B cell (primary cell): ENCODE results near the gene TXNDC17.

Experiments used
- EZH2 ChIP-seq: IDR thresholded peaks from 2 replicates; pipeline ENCODE4 v1.6.1; 2012; ENCODE audit warnings: borderline replicate concordance, low read depth, mild to moderate bottlenecking, moderate library complexity, low read length; ENCODE audit not compliant: insufficient read depth, poor library complexity, severe bottlenecking
- TF ChIP-seq, protein P1 (sequence below): fragments of 200-600 bp; IDR thresholded peaks from one replicate; pipeline ENCODE4 v1.8.0; 2022; ENCODE audit warnings: antibody characterized with exemption, mild to moderate bottlenecking

DNA sequence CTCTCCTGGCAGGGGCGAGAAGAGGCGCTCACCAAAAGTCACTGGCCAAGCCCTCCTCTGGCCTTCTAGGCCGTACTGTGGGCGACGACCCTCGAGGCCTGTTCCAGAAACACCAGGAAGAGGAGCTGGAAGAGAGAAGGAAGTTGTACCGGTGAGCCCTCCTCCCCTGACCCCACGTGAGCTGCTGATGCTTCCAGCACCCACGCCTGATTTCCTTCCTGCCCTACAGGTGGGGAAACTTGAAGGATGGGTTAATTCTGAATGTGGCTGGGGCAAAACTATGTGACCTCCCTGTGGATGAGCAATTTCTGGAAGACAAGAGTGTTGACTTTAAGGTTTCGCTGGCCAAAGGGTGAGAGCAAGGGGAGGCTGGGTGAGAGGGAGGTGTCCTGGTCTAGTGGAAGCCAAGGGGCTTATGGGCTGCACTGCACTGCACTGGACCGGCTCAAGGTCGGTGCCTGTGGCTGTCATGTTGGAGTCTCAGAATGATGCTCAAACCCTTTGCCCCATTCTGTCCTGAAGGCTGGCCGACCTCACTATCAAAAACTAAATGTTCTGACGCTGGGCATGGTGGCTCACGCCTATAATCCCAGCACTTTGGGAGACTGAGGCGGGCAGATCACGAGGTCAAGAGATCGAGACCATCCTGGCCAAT lies 16.9 kb downstream of the TXNDC17 start:
- TF ChIP-seq EZH2, result no peak
- TF ChIP-seq, protein P1, sequence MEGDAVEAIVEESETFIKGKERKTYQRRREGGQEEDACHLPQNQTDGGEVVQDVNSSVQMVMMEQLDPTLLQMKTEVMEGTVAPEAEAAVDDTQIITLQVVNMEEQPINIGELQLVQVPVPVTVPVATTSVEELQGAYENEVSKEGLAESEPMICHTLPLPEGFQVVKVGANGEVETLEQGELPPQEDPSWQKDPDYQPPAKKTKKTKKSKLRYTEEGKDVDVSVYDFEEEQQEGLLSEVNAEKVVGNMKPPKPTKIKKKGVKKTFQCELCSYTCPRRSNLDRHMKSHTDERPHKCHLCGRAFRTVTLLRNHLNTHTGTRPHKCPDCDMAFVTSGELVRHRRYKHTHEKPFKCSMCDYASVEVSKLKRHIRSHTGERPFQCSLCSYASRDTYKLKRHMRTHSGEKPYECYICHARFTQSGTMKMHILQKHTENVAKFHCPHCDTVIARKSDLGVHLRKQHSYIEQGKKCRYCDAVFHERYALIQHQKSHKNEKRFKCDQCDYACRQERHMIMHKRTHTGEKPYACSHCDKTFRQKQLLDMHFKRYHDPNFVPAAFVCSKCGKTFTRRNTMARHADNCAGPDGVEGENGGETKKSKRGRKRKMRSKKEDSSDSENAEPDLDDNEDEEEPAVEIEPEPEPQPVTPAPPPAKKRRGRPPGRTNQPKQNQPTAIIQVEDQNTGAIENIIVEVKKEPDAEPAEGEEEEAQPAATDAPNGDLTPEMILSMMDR, result no peak
